Activated T-helper 1 cell treated with anti-CD3 and anti-CD28 coated beads, Interleukin-2, amount 50 U/mL, for 16 hours (primary cell): Measurements from ENCODE around the gene ATP11A.
"Not testable (repeated sequence)": the region's sequence is repeated elsewhere in the genome, so short reads cannot be mapped to it uniquely, and the experiment has no call there.

Experiments used
- DNase-seq, 2 donors: peaks; one replicate each; pipeline ENCODE4 v3.0.0-alpha.2; 2020; ENCODE audit warnings: low read depth in 1 of 2, low spot score in 1 of 2

ATP11A gene

DNA sequence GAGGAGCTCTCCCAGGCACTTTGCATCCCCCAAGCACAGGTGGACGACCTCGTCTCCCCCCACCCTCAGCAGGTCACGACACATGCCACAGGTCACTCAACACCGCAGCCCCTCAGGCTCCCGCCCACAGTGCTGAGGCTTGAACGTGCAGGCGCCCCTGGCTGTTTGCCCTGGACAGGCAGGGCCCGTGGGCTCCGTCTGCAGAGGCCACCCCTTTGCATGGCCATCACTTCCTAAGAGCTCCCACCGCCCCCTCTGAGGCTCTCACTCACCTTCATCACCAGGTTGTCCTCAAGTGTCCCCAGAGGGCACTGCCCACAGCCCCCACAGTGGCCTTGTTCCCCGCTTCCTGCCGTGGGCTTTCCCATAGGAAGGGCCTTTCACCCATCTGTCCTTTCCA lies 147.1 kb downstream of the ATP11A start:
- DNase-seq, result no peak

DNA sequence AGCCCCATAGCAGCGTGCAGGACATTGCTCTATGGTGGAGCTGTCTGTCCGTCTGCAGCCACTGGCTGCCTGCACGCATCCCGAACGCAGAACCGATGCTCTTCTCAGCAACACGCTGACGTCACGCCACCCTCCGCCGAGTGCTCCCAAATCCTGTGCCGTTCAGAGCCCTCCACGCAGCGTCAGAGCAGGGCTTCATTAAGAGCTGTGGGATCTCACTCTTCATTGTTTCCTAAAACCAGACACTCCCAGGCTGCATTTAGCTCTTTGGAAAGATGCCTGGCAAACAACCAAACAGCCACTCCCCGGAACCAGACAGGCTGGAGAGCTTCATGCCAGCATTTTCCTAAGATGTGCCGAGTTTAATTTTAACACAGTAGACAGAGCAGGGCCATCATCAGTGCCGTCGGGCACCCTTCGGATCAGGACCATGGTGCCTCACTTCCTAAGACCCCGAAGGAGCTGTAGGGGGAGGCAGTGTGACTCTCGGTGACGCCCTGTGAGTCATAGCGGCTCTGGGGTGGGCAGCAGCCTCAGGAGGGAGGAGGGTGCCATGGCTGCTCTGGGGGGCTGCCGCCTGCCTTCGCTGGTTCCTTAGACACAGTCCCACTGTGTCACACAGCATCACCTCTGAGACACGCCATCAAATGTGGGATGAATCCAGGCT lies 147.7 kb downstream of the ATP11A start:
- no peak for DNase-seq

DNA sequence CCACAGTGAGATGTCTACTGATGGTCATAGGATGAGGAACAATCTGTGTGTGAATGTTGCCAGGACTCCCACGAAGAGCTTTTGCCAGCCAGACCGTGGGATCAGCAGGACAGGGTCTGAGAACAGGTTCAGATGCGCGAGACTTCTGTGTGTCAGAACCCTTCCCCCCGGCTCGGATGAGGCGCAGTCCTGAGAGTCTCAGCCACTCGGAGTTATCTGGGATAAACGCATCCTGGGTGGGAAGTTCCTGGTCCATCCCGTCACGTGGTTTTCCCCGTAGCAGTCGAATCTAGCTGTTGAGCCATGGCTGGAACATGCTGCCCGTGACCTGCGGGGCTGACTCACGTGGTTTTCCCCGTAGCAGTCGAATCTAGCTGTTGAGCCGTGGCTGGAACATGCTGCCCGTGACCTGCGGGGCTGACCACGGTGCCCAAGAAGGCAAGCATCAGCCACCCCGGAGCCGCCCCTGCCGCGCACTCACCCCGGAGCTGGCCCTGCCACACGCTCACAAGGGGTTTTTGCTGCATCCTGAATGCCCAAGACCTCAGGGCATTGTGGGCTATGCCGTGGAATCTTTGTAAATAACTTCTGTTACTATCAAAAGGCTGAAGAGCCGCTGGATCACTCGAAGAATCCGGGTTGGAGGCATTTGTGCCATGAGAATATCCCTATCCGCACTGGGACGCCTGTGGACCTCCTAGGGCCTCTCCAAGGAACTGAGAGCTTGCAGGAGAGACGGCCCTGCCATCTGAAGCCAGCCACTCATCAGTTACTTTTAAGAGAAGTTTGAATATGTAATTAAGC lies 148.4 kb downstream of the ATP11A start:
- DNase-seq, result no peak

DNA sequence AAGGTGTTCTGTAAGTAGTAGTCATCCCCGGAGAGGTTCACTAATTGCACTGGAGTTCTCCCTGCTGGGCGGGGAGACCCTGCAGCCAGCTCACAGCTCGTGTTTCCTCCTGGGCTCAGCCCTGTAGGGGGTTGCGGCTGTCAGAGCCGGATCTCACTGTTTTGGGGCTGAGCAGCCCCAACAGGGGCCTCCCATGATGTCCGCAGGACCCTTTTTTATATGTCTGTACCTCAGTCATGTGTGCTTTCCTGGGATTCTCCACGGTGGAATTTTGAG lies 148.9 kb downstream of the ATP11A start:
- DNase-seq, result no peak

DNA sequence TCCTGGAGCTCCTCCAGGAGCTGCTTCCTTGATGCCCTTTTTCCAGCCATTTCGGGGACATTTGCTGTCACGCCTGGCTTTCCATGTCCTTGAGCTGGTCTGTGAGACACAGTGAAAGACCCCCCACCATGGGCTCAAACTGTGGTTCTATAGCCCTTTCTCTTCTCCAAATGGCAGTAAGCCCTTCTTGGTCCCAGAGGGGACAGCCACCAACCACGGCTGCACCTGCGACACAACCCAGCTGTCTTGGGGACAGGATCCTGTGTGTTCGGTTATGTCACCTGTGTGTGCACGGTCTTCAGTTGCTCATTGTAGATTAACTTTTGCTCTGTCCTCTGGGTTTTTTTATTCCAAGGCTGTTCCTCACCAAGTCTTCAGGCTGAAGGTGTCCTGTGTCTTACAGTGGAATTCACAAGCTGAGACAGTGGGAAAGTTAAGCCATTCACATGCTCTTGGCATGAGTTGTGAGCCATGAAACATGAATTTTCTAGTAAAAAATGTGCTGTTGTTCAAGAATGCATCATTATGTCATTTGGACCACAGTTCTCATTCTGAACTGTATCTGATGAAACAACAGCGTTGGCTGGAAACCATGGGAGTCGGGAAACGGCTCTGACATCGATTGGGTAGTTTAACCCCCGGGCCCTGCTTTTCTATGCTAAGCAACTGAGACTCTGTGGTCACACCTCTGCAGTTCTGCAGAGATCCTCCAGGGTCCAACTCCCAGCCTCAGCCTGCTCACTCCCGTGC lies 149.7 kb downstream of the ATP11A start:
- DNase-seq, result no peak

DNA sequence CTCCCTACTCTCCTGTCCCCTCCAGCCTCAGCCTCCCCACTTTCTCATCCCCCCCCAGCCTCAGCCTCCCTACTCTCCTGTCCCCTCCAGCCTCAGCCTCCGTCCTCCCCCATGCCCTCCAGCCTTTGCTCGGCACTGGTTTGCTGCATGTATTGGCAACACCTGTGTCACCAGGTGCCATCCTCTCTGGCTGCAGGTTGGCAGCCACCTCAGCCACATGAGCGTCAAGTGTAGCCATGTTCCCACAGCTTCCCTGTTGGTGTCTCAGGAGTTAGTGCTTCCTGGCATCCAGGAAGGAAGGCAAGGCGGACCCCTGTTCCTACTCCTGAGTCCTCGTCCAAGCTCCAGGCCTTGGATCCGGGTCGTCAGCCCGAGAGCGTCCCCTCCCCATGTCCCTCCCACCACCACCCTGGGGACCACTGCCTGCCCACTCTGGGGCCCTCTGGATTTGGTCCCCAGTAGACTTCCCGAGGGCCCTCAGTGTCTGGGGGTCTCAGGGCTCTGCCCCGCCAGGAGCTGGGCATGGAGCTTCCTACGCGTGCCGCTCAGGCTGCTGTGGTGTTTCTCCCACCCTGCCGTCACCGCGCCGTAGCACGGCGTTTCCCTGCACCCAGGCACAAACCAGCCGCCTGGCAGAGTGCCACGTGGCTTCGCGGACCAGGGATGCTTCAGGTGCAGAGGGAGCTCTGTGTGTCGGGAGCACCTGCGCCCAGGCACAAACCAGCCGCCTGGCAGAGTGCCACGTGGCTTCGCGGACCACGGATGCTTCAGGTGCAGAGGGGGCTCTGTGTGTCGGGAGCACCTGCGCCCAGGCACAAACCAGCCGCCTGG lies 150.8 kb downstream of the ATP11A start:
- no peak for DNase-seq

DNA sequence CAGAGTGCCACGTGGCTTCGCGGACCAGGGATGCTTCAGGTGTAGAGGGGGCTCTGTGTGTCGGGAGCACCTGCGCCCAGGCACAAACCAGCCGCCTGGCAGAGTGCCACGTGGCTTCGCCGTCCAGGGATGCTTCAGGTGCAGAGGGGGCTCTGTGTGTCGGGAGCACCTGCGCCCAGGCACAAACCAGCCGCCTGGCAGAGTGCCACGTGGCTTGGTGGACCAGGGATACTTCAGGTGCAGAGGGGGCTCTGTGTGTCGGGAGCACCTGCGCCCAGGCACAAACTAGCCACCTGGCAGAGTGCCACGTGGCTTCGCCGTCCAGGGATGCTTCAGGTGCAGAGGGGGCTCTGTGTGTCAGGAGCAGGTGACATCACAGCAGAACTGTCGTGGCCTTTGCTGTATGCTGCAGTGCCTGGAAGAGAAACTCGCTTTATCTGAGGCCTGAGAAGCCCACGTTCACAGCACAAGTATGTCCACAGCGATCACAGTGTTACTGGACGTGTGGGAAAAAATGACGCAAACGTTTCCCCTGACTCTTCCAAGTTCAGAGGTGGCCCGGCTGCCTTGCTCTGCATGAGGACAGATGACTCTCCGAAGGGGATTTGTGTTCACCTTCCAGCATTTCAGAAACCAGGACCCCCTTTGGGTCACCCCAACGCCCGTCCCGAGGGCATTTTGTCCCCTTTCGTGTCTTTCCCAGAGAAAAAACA lies 151.6 kb downstream of the ATP11A start:
- not testable (repeated sequence) for DNase-seq

DNA sequence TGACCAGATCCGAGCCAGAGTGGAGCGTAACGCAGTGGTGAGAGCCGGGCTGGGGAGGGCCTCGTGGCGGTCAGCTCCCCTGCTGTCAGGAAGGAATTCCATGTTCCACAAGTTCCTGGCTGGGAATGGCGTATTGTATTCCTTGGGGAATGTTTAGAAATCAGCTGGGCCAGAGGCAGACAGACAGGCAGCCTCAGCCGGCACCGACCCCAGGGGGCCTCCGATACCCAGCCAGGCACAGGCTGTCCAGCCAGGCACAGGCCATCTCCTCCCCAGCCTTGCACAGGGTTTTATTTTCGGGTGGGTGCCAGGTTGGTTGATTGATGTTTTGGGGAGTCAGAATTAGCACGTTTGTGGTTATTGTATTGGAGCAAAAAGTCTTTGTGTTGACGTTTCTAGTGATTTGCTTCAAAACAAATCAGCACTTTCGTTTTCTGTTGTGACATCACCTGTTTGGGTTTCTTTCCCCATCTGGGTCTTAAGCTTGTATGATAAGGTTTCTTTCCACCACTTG lies 152.6 kb downstream of the ATP11A start:
- no peak for DNase-seq

DNA sequence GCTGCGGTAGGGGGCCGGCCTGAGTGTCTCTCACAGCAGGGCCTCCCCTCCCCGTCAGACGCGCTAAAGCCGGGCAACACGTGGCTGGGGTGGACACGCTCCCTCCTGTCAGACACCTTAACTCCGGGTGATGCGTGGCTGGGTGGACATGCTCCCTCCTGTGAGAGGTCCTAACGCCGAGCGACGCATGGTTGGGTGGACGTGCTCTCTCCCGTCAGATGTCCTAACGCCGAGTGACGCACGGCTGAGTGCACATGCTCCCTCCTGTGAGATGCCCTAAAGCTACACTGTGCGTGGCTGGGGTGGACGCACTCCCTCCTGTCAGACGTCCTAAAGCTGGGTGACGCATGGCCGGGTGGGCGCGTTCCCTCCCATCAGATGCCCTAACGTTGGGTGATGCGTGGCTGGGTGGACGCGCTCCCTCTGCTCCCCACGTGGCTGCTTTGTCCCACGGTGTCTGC lies 153.1 kb downstream of the ATP11A start:
- no peak for DNase-seq

DNA sequence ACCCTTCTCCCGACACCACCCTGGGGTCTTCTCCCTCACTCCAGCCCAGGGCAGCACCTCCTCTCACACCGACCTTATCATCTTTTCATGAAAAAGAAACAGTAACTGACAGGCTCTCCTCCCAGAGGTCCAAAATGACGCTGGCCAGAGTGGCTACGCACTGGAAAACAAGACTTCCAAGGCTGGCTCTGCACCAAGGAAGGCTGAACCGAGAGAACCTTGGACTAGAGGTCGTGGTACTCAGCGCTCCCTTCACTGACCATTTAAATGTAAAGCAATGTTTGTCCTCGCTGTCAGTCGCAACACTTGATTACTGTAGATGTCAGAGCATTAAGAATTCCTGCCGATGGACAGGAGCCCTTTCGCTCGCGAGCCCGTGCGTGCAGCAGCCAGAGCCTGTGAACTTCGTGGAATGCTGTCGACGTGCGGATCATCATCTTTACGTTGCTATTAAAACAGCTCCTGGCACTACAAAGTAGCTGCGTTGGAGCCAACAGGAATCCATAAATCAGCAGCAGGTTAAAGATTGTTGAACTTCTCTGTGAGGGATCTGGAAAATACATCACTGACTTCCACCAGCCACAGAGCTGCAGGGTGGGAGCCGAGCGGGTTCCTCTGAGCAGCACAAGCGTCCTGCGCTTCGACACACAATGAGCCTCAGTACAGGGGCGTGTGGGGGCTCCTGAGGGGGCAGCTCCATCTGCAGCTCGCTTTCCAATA lies 153.7 kb downstream of the ATP11A start:
- no peak for DNase-seq

DNA sequence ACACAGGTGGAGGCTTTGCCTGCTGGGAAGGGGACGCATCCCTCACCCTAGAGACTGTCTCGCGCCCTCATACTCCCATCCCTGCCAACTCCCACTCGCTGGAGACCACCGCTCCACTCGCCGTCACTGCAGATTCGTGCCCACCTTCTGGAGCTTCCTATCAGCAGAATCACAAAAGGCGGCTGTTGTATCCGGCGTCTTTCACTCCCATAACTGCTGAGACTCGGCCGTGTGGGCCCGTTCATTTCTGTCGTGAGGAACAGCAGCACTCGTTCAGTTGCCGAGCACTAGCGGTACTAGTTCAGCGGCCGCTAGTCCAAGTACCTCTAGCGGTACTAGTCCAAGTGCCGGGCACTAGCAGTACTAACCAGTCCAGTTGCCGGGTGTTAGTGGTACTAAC lies 154.6 kb downstream of the ATP11A start:
- no peak for DNase-seq

DNA sequence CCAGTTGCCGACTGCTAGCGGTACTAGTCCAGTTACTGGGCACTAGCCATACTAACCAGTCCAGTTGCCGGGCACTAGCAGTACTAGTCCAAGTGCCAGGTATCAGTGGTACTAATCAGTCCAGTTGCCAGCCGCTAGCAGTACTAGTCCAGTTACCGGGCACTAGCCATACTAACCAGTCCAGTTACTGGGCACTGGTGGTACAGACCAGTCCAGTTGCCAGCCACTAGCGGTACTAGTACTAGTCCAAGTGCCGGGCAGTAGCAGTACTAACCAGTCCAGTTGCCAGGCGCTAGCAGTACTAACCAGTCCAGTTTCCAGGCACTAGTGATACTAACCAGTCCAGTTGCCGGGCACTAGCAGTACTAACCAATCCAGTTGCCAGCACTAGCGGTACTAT lies 155.0 kb downstream of the ATP11A start:
- no peak for DNase-seq

DNA sequence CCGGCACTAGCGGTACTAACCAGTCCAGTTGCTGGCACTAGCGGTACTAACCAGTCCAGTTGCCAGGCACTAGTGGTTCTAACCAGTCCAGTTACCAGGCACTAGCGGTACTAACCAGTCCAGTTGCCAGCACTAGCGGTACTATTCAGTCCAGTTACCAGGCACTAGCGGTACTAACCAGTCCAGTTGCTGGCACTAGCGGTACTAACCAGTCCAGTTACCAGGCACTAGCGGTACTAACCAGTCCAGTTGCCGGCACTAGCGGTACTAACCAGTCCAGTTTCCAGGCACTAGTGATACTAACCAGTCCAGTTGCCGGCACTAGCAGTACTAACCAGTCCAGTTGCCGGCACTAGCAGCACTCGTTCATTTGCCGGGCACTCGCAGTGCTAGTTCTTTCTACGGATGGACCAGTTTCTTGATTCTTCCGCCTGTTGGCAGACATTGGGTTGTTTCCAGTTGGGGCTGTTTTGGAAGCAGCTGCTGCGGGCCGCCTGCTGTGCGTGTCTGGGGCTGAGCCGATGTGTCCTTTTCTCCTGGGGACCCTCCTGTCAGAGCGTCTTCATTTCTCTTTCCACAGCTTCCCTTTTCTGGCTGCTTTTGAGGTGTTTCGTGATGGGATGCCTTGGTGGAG lies 155.8 kb downstream of the ATP11A start:
- no peak for DNase-seq

DNA sequence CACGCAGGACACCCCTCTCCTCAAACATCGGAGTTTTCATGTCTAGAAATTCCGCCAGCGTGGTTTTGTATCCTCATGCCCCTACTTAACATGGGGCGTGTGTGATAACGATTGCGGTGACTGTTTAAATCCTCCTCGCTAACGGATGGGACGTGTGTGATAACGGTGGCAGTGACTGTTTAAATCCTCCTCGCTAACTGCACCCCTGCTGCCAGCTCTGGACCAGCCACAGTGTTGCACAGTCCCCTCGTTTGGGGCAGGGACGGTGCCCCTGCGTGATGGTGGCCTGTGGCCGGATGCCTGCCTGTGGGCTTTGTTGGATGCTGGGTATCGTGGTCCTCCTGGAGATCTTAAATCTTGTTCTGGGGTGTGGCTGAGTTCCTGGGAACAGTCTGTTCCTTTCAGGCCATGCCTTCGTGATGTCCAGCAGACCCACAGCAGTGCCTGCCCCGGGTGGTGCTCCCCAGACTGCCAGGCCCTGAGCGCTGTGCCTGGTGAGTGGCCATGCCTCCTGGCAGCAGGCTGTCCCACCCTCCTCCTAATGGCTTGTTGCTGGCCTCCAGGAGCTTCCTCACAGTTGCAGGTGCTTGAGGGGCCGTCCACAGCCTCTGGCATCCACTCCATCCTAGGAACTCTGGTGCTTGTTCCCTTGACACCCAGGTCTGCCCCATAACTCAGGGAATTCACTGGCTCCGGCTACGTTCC lies 156.7 kb downstream of the ATP11A start:
- DNase-seq, result no peak

DNA sequence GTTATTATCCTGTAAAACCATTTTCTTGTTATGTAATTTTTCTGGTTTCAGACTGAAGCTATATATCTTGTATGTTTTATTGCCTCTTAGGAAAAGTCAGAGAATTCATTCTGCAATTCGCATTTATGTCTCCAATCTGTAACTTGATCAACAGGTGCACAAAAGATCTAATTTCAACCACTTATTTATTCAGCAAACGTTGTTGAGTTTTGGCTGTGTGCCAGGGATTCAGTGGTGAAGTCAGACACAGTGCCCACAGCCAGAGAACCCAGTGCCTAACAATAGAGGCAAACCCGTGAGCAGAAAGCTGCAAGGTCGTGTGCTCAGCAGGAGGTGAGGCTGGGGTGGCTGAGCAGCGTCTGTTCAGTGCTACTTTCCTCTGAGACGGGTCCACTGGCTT lies 159.7 kb downstream of the ATP11A start:
- DNase-seq, result no peak

DNA sequence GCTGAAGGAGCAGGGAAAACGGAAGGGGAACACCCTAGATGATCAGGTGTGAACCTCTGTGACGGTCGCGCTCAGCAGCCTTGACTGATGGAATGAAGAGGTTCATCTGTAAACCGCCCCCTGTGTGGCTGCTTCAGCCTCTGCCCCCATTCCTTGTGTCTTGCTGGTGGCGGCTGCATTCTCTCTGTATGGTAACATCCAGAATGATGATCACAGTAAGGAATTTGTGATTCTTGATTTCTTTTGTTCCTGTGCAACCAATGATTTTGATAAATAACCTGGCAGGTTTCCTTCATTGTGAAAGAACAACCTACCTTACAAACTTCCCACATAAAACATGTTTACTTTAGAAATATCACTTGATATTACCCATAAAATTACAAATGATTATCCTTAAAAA lies 160.4 kb downstream of the ATP11A start:
- no peak for DNase-seq

DNA sequence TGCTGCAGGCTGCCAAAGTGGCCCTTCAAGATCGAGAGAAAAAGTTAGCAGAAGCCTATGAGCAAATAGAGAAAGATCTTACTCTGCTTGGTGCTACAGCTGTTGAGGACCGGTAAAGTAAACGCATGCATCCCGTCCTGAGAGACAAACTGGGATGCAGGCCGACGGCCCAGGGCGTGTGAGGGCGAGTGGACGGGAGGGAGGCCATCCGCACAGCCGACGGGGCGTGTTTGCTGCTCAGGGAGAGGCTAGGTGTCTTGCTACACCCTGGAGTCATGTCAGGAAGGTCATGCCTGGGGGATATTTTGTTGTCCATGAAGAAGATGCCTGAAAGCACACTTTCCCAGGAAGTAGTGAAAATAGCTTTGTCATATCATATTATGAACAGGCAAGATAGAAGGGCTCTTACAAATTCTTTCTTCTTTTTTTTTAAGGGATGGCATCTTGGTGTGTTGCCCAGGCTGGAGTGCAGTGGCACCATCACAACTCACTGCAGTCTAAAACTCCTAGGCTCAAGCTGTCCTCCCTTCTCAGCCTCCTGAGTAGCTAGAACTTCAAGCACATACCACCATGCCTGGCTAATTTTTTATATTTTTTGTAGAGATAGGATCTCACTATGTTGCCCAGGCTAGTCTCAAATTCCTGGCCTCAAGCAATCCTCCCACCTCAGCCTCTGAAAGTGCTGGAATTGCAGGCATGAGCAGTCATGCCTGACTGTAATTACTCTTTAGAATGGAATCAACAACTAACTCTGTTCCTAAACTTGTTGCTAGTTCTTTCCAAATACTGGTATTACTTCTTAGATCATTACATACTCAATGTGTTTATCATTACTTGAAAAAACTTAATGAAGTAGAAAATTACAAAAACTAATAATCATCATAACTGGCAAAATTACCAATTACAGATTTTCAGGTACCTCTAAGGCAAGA lies 161.5 kb downstream of the ATP11A start:
- no peak for DNase-seq

DNA sequence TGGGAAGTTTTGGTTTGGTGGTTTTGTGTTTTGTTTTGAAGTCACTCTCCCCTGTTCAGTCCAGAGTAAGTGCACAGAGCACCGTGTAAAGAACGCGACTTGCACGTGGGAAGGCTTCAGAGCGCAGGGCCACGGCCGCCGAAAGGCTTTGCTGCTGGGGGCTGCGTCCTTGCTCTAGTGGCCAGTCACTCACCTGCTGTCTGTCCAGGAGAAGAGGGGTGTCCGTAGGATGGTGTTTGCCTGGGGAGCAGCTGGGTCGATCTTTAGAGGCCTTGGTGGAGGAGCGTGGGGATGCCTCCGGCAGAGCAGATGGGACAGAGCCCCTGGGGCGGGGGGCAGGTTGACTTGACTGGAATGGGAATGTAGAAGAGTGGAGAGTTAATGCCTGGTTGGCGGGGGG lies 162.6 kb downstream of the ATP11A start:
- DNase-seq, result no peak
